Amniotic stem cell (primary cell): ENCODE data around the gene LRIG1.

Experiments used
- DNase-seq: peaks from one replicate; lab custom pipeline; 2025; lab: John Stamatoyannopoulos, UW

Gene LRIG1

GRCh38 chr3:66403323-66403990, 97.4 kb downstream of the LRIG1 start:
- DNase-seq = no peak

GRCh38 chr3:66402596-66403290, 98.1 kb downstream of the LRIG1 start:
- DNase-seq = no peak

GRCh38 chr3:66401675-66402491, 98.9 kb downstream of the LRIG1 start:
- DNase-seq = no peak

GRCh38 chr3:66401157-66401550, 99.7 kb downstream of the LRIG1 start:
- DNase-seq = no peak

- DNase-seq = no peak
Observed at GRCh38 chr3:66400411-66401156, 100.2 kb downstream of the LRIG1 start.

GRCh38 chr3:66399529-66400232, 101.1 kb downstream of the LRIG1 start:
- DNase-seq = no peak

GRCh38 chr3:66398228-66399025, 102.4 kb downstream of the LRIG1 start:
- DNase-seq = no peak

- DNase-seq = no peak
Observed at GRCh38 chr3:66397745-66398144, 103.1 kb downstream of the LRIG1 start.

GRCh38 chr3:66396888-66397287, 103.9 kb downstream of the LRIG1 start:
- no peak for DNase-seq

- DNase-seq = no peak
Observed at GRCh38 chr3:66396161-66396760, 104.6 kb downstream of the LRIG1 start.

GRCh38 chr3:66395635-66396034, 105.2 kb downstream of the LRIG1 start:
- DNase-seq = no peak

GRCh38 chr3:66394753-66395249, 106.0 kb downstream of the LRIG1 start:
- peak; percentile 49 for DNase-seq

- DNase-seq = no peak
Observed at GRCh38 chr3:66394019-66394752, 106.6 kb downstream of the LRIG1 start.

- DNase-seq = no peak
Observed at GRCh38 chr3:66393333-66394005, 107.4 kb downstream of the LRIG1 start.

- DNase-seq = no peak
Observed at GRCh38 chr3:66392966-66393332, 107.9 kb downstream of the LRIG1 start.

- no peak for DNase-seq
Observed at GRCh38 chr3:66392512-66392911, 108.3 kb downstream of the LRIG1 start.

- DNase-seq = no peak
Observed at GRCh38 chr3:66390013-66390412, 110.8 kb downstream of the LRIG1 start.

- no peak for DNase-seq
Observed at GRCh38 chr3:66386925-66387650, 113.7 kb downstream of the LRIG1 start.
